Measurements from ENCODE around the gene TRIML2.
"Not testable (repeated sequence)": the region's sequence is repeated elsewhere in the genome, so short reads cannot be mapped to it uniquely, and the experiment has no call there.

TRIML2 gene

DNA sequence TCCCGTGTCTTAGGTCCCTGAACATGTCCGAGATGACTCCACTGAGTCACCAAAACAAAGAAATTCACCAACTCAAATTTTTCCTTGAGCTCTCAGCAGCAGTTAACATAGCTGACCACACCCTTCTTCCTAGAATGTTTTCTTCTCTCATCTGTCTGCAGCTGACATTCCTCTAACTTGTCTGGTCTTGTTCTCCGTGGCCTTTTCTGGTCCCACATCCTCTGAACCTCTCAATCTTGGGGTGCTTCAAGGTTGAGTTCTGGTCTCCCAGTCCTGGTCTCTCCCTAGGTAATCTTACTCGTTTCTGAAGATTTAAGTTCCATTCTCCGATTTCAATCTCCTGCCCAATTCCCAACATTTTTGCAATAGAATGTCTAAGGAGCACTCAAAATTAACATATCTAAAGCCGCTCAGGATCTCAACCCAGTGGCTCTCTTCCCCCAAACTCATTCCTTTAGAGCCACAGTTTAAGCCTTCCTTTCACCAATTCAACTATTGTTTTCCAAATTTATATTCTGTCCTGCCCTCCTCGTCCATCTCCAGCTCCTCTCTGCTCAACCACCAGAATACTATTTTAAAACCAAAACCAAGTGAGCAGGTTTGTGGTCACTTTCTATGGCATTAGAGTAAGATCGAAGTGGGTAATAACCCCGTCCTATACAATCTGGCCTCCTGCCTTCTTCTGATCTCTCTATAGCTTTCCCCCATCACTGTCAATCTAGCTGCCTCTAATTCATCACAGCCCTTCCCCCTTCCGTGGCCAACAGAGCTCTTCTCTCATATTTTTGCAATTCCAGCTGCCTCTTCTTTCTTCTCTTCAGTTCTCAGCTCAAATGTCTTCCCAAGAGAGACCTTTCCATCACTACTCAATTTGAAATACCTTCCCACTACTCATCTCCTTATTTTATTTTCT is 1.2 kb downstream of the TRIML2 start:
- no peak for DNase-seq (ENCODE audit: low read depth in 2 of 2)

DNA sequence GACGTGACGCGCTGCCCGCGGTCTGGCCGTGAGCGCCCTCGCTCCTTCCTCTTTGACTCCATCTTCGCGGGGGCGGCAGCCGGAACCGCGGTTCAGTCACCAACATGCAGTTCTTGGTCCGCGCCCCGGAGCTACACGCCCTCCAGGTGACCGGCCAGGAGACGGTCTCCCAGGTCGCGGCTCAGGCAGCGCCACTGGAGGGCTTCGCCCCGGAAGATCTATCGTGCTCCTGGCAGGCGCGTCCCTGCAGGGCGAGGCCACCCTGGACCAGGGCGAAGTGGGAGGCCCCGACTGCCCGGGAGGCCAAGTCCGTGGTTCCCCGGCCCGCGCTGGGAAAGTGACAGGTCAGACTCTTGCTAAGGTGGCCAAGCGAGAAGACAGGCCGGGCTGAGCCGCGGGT is 2.9 kb downstream of the TRIML2 start:
- DNase-seq (ENCODE audit: low read depth in 2 of 2) = no peak

DNA sequence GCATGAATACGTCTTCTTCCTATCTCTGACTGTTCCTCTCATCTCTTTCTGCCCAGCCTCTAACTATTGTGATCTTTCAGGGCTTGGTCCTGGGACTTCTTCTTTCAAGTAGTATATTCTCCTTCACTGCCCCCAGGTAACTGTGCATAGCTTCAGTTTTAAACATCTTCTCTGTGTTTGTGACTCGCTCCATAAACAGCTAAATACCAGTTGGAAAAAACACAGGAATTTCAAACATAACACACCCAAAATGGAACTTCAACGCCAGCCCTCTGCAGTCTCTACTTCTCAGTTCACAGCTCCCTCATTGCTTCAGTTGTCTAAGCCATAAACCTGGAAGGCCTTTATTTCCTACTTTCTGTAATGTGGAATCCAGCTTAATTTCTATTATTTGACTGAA is 16.6 kb downstream of the TRIML2 start:
- DNase-seq (ENCODE audit: low read depth in 2 of 2) = no peak

DNA sequence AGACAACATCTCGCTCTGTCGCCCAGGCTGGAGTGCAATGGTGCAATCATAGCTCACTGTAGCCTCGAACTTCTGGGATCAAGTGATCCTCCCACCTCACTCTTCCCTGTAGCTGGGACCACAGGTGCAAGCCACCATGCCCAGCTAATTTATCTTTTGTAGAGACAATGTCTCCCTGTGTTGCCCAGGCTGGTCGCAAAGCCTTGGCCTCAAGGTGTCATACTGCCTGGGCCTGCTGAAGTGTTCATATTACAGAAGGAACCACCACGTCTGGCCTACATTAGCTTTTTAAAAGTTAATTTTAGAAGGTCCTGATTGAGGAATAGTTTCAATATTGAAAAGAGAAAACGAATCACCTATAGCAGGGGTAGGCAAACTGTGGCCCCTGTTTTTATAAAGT is 22.5 kb downstream of the TRIML2 start:
- no peak for DNase-seq (ENCODE audit: low read depth in 2 of 2)

DNA sequence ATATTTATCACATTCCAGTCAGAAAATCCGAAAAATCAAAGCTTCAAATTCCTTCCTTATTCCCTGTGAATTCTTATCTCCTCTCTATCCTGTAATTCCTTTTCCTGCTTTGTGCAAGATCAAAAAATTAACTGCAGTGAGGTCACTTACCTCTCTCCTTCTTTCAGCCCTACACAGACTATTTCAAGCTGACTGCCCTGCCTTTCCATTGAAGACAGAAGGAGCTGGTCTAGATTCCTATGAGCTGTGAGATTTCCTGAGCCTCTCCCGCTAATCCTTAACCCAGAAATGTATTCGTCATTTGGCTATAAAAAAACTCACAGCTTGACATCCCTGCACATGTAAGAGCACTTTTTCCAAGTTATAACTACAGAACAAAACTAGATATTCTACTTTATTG is 26.6 kb downstream of the TRIML2 start:
- no peak for DNase-seq (ENCODE audit: low read depth in 2 of 2)

DNA sequence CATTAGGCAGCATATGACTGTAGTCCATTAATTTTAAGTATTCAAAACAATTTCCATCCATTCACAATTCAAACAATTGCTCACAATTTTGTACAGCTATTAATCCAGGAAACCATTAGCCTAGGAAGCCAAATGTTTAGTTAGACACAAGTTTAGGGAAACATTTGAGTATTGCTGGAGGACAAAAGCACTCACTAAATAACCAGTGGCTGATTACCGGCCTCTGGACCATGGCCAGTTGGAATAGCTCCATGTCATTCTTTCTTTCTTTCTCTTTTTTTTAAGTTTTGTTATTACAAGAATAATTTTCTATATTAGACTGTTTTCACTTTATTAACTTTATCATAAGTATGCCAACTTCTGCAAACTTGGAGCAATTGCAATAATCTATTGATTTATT is 31.3 kb downstream of the TRIML2 start:
- DNase-seq (ENCODE audit: low read depth in 2 of 2) = no peak

DNA sequence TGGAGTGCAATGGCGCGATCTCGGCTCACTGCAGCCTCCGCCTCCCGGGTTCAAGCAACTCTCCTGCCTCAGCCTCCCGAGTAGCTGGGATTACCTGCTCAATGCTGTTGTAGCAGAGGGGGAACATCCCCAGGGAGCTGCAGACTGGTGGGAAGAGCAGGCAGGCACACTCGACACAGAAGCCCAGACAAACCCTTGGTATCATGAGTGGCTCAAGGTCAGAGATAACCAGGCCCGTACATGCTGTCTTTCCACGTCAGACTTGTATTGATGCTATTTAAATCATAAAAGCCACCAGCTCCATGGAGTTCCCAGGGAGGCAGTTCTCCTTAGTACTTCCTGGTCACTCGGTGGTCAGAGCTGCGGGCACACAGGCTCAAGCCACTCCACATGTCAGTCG is 33.2 kb downstream of the TRIML2 start:
- DNase-seq (ENCODE audit: low read depth in 2 of 2) = no peak

DNA sequence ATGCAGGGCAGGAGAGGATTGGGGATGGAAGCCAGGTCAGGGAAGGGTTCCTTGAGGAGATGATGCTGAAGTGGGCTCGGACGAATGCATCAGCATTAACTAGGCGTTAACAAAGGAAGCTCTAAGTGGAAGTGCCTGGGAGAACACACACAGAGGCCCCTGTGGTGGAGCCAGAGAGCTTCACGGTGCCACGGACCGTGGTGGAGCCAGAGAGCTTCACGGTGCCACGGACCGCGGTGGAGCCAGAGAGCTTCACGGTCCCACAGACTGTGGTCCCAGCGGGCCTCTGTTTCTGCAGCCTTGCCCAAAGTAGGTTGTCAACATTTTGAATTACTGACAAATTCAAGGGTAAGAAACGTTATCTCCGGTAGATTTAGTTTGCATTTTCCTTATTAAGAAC is 48.3 kb downstream of the TRIML2 start:
- DNase-seq (ENCODE audit: low read depth in 2 of 2) = no peak

DNA sequence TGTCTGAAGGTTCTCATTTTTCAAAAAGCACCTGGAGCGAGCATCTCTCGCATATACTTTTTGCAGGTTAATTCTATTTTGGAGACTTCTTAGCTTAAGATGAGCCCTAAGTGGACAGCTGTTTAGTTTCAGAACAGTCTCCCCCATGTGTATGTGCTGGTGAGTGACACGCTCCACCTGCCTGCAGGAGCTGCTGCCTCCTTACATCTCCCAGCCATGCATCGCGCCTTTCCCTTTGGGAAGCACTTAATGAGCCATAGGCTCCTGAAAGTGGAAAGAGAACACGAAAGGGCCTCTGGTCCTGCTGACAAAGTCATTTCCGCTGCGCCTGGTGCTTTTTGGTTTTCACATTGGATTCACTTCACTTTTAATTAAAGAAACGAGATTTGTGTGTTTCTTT is 56.1 kb downstream of the TRIML2 start:
- DNase-seq (ENCODE audit: low read depth in 2 of 2) = no peak

DNA sequence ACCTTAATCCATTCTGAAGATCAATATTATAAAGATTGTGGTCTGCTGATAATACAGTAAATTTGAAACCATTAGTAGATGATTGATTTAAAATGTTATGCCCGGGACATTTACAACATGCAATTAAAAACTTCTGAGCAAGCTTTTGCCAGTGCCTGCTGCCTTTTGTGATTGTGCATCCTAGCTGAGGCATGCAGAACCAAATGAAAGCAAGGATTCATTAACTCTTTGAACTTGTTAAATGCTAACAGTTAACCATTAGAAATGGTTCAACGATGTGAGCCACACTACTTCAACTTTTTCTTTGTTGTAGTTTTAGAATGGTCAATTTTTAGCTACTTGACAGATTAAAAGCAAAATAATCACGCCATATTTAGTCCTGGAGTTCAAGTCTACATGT is 62.7 kb downstream of the TRIML2 start:
- DNase-seq (ENCODE audit: low read depth in 2 of 2) = no peak

DNA sequence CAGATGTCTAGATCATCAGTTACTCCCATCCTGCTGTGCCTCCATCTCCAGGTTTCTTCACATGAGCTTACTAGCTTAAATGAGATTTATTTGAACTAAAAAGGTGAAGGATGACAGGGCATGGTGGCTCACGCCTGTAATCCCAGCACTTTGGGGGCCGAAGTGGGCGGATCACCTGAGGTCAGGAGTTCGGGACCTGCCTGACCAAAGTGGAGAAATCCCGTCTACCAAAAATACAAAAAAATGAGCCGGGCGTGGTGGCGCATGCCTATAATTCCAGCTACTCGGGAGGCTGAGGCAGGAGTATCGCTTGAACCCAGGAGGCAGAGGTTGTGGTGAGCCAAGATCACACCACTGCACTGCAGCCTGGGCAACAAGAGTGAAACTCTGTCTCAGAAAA is 63.9 kb downstream of the TRIML2 start:
- DNase-seq (ENCODE audit: low read depth in 2 of 2) = not testable (repeated sequence)

DNA sequence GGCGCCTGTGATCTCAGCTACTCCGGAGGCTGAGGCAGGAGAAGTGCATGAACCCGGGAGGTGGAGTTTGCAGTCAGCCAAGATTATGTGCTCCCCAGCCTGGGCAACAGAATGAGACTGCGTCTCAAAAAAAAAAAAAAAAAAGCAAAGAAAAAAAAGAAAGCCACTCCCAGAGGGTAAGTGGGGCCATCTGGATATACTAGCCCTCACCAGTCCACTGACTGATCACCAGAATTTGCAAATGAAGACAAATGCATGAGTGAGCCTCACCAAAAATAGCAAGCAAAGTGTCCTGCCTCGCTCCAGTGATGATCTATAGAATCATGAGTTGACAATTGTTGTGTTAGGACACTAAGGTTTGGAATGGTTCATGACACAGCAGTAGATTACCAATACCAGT is 66.2 kb downstream of the TRIML2 start:
- no peak for DNase-seq (ENCODE audit: low read depth in 2 of 2)

DNA sequence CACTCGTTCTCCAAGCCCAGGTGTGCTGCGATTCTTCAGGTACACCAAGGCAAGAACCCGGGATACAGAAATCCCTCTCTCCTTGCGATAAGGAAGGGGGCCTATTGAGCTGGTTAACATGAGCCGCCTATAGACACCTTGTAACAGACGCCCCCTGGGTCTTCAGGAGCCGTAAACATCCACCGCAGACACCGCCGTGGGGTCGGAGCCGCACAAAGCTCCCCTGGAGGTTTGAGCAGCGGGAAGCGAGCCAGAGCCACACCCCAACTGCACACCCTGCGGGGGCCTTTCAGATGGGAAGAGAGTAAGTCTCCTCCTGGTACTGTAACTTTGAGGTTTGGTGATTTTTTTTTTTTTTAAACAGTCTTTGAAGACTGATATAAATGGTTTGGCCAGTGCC is 67.2 kb downstream of the TRIML2 start:
- DNase-seq (ENCODE audit: low read depth in 2 of 2) = no peak

DNA sequence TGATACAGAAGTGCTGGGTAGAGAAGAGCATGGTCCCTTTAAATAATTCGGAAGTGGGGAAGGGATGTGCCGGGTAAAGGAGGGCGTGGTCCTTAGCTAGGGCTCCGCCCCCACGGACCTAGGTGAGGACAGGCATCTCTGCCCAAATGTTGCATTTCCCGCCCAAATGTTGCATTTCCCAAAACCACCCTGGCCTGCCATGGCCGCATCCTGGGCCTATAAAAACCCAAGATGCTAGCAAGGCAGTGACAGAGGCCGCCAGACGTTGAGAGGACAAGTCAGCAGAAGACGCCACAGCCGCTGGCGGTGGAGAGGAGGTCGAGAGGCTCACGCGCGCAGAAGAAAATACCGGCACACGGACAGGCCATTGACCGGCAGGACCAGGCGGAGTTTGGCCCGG is 67.7 kb downstream of the TRIML2 start:
- no peak for DNase-seq (ENCODE audit: low read depth in 2 of 2)

All from stimulated activated CD8-positive, alpha-beta memory T cell treated with anti-CD3 and anti-CD28 coated beads, Interleukin-15, amount 100 ng/mL, for 4 hours (primary cell).